Stimulated activated naive CD4-positive, alpha-beta T cell (primary cell): Measurements from ENCODE around the gene RAD51B.
"Not testable (repeated sequence)": the region's sequence is repeated elsewhere in the genome, so short reads cannot be mapped to it uniquely, and the experiment has no call there.

Experiments
- DNase-seq, 6 experiments: peaks; one replicate each; lab custom pipeline; 2025; lab: John Stamatoyannopoulos, UW

RAD51B gene

DNA sequence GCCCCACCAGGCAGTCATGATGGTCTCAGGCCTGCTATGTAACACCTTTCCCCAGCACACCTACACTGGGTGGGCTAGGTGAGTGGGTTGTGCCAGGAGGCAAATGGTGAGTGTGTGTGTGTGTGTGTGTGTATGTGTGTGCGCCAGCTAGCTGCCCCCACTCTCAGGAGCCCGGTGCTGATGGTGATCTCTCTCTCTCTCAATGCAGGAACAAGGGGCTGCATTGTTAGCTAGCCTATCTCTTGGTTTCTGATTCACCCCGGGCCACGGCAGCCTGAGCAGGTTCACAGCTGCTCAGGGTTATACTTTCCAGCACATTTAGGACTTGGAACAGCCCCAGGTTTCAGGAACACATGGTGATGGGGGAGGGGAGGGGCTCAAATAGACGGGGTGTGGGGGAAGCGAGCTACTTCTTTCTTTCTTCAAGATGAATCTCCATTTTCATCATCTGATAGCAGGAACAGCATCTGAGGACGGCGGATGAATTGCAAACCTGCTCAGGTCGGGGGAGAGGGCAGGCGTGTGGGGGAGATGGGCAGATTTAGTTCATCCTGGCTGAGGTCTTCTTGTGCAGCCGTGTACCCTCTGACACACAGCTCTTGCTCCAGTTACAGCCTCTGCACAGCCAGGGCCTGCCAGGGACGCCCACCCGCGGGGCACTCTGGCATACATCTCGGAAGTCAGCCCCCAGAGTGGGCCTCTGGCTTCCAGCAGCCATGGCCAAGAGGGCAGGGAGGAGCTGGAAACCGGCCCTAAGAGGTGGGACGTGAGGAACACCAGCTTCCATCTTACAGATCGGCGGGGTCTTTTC, 835.6 kb downstream of the RAD51B start:
- DNase-seq: no peak

DNA sequence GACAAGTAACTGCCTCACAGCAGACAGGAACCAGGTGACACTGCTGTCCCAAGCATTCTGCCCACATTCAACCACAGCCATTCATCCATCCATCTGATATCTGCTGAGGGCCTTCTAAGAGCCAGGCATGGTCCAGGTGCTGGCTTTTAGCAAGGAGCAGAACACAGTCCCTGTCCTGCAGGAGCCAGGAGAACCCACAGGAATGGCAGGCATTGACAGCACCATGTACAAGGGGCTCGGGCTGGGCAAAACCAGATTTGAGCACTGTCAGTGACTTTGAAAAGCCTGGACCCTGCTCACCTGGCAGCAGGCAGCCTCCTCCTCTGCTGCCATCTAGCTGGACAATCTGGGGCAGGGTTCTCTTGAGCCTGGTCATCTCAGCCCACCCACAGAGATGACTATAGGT, 836.3 kb downstream of the RAD51B start:
- no peak for DNase-seq

DNA sequence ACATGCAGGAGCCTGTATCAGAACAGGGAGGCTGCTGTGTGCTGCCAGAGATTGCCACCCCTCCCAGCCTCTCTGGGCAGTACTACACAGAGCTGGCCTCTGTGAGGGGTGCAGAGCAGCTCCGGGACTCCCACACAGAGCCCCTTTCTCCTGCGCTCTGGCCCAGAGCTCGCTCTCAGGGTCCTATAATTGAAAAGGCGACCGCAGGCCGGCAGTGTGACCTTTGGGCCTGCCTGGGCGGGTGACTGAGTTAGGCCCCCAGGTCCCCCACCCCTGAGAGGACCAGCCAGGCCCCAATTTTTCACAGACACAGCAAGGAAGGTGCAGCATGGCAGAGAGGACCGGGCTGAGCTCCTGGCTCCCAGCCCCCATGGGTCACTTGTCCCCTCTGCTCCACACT, 836.9 kb downstream of the RAD51B start:
- no peak for DNase-seq

DNA sequence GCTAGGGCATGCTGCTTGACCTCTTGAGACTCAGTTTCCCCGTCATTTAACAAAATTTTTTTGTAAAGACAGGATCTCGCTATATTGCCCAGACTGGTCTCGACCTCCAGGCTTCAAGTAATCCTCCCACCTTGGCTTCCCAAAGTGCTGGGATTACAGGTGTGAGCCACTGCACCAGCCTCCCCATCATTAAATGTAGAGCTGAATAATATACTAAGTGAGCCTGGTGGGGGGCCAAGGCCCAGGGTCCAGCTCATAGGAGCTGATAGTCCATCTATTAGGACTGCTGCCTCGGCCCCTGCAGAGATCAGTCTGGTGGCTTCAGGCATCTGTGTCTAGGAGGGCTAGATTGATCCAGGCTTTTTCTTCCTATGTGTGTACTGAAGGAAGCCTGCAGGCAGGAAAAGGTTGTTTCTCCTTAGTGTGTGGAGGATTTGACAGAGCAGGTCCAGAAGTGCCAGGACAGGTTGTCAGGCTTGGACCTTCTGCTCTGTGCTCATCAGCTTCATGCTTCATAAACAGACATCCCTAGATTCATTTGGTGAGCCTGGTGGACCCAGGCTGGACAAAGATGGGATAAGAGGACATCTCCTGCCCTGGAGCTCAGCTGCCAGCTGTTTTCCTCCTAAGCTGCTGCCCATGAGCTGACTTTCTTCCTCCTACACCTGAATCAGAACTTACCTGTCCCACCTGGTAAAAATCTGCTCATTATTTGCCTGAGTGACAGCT, 837.9 kb downstream of the RAD51B start:
- DNase-seq: no peak

DNA sequence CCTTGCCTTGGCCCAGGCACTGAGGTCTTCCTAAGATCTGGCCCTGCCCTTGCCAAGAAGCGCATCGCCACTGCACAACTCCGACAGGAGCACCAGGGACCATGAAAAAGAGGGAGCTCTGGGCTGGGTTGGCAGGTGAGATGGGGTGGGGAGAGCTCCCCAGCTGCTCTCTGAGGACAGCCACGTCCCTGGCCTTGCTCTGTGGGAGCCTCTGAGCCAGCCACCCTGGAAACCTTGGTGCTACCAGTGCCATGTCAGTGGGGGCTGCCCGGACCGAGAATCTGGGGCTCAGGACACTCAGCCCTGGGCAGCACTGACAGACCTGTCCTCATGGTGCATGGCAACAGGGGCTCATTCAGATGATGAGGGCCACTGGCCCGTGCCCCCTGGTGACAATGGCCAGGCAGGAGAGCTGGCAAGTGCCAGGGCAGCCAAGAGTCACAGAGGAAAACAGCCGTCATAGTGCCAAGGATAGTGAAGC, 838.5 kb downstream of the RAD51B start:
- DNase-seq: no peak

DNA sequence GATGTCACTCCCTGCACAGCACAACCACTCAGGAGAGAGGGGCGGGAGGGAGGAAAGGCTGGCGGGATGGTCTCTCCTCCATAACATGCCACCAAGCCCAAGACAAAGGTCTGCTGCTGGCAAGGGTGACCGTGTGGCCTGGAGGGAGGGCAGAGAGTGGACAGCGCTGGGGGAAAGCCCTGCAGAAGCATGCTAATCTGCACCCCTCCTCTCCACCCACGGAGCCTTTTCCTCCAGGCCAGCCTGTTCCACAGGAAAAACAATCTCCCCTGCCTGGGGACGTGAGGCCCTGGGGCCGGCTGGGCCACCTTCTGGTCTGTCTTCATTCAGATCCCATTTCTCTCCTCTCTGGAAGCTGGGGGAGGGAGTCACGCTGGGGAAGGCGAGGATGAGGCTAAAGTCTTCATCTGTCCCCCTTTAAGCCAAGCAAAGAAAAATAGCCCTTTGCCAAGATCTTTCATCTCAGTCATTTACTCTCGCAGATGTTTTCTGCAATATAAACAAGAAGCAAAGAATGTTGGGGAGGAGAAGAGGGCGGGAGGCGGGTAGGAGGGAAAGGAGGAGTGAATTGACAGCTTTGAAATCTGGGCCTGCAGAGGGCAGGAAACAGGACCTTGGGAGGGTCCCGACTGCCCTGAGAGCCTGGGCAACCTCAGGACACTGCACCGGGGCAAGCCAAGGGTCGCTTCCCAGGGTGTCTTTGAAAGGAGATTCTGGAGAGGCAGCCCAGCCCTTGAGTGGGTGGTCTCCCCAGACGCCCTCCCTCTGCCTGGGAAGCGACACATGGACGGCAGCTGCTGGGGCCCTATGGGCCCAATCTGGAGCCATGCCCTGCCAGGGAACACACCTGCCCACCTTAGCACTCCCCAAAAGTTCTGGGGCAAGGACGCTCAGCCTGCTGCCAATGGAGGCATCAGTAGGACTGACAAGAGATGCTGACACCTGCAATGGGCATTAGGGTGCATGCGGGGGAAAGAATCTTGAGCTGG, 839.7 kb downstream of the RAD51B start:
- no peak for DNase-seq

DNA sequence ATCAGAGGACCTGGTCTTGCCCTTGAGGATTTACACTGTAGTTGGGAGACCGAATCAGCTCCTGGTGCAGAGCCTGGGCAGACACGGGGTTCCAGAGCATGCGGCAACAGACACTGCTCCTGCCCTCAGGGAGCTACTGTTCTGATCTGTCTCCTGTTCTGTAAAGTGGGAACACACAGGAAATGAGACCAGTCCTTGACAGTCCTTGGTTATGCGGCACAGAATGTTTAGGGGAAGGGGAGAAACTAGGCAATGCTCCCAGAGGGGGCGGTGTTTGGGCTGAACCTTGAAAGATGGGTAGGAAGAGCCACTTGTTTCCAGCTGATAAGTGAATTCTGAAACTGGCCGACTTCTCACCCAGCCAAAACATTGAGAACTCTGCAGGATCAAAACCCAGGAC, 840.9 kb downstream of the RAD51B start:
- no peak for DNase-seq

DNA sequence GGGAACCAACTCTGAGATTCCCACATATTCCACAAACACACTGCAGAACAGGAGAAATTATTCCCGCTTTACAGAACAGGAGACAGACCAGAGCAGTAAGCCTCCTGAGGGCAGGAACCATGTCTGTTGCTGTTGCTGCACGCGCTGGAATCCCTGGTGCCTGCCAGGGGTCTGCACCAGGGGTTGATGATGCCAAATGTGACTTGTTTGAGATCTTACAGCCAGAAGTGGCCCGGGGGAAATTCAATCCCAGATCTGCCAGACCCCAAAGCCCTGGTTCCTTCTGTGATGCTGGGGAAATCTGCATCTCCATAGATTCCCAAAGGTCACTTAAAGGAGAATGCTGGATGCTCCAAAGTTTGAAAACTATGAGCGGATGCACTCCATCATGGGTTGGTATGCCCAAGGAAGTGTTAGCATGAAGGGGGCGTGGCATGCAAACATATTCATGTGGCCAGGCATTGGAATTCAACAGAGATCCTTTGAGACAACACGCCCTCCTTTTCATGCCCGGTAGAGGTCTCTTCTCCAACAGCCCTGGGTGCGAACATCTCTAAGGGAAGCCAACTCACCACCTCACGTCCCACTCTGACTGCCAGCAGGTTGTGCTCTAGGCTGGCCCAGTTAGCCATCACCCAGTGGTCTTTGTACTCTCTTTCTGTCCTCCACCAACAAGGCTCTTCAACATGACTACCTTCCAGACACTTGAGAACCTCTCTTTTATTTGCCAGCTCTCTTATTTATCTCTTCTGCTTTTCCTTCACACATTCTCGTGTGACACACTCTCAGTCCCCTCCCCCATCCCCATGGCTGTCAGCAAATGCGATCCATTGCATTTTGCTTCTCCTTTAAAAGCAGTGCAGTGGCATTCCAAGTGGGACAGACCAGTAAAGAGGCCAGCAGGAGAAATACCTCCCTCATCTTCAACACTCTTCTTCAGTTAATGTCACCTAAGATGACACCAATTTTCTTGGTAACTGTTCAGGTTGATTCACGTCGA, 841.9 kb downstream of the RAD51B start:
- no peak for DNase-seq

DNA sequence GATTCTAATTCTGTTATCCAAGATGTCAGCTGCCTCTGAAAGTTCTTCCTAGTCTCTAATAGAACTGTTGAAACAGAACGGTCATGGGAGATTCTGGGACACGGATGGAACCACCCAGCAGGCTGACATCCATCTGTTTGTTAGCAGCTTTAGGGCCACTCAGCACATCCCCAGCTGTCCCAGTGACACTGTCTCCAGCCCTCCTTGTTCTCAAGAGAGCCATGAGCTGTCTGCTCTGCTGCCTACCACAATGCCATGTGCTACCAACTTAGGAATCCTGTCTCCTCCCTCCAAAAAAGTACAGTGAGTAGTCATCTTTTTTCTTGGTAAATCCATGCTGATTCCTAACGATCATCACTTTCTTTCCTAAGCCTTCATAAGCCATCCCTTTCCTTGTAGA, 842.8 kb downstream of the RAD51B start:
- no peak for DNase-seq

DNA sequence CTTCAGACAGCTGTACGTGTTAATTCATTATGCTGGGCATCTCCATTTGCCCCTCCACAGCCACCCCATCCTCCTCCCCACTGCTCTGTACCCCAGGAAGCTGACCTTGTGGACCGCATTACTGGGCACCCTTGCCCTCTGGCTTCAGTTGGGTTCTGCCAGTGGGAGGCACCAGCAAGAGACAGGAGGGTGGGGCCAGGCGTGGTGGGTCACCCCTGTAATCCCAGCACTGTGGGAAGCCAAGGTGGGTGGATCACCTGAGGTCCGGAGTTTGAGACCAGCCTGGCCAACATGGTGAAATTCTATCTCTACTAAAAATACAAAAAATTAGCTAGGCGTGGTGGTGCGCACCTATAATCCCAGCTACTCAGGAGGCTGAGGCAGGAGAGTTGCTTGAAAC, 843.2 kb downstream of the RAD51B start:
- not testable (repeated sequence) for DNase-seq

DNA sequence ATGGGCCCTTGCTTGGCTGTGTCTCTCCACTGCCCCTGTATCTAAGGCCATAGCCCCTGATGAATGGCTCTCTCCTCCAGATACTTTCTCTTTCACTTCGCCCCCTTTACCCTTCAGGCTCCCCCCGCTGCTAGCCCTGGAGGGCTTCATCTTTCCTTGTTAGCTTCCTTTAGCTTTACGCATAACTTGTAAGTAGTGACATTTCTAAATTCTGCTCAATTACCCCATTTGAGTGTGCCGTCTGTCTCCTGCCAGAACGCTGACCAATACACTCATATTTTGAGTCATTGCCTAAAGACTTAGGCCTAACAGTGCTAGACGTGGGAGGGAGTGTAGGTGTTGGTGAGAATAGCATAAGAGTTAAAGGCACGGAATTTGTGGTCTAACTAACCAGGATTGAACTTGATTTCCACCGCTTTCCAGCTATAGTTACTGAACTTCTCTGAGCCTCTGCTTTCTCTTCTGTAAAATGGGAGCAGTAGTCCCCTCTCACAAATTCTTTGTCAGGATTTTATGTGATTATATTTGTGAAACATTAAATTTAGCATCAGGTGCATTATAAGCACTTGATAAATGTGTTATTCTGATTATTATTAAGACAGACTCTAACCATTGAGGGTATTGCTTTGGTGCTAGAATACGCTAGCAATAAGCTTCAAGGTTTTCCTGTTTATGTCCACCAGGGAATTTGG, 844.0 kb downstream of the RAD51B start:
- DNase-seq: no peak

DNA sequence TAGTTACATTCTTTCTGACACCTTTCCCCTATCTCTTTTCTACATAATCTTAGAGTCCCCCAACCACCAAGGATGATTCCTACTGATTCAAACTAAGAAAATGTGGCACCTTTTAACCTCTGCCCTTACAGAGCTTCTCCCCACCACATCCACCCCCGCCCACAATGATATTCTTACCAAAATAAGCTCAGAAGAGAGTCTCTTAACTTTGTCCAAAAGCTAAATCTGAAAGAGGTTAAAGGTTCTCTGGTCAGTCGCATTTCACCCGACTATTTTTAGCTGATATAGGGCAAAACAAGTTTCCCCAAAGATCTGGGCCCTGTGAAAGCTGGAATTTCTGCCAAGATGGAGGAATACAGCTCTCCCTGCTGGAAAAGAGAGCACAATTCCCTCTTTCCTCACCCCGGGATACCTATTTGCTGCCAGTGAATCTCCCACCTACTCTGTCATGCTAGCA, 844.7 kb downstream of the RAD51B start:
- DNase-seq: no peak

DNA sequence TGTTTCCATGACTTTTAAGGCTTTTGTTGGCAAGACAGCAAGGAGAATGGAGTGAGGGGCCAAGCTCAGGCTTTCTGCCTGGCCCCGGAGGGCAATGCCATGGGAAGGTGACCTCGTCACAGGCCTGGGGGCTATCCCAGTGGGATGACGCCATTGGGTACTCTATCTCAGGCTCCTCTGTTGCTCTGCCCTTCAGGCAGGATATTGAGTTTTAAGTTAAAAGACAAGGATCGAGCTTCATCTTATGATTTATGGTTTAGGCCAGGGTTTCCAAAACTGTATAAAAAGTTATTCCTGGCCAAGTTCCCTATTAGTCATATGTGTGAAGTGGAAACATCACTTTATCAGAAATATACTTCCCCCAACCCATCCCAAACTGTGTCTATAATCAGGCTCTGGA, 845.6 kb downstream of the RAD51B start:
- no peak for DNase-seq

DNA sequence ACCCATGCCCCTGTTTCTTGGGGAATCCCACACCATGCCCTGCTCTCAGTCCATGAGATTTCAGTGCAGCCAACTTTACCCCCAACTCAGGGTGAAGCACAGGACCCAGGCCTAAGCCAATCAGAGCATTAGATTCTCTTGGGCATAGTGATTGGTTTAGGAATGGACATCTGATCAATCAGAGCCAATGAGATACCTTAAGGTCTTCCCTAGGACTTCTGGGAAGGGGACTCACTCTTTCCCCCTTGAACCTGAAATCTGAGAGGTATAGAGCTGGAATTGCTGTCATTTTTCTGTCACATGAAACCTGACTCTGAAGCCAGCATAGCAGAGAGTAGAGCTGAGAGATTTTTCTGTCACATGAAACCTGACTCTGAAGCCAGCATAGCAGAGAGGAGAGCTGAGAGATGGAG, 846.2 kb downstream of the RAD51B start:
- DNase-seq: no peak

DNA sequence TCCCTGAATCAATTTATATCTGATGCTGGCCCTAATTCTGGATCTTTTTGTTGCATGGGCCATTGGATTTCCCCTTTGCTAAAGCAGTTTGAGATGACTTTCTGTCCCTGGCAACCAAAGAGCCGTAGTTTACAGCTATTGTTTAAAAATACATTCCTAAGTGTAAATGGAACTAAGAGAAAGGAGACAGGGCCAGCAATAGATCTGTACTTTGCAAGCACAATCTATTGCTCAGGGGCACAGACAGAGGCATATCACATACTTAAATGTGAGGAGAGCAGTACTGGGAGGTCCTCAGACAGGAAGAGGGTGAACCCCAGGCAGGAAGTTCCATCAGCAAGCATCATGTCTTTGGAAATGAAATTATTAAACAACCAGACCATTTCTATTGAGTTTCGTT, 846.7 kb downstream of the RAD51B start:
- no peak for DNase-seq

DNA sequence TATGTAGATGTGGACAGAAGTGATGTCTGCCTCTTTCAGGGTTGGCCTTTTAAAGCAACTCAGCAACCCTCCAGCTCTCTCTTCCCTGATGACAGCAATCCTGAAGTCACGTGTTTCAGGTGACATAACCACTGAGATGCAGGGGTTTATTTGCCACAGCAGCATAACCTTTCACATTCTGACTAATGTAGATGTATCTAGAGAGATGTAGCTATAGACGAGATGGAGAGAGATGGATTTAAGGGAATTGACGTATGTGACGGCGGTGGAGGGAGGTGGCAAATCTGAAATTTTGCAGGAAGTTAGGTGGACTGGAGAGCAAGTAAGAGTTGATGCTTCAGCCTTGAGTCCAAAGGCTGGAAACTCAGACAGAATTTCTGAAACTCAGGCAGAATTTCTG, 847.3 kb downstream of the RAD51B start:
- no peak for DNase-seq

DNA sequence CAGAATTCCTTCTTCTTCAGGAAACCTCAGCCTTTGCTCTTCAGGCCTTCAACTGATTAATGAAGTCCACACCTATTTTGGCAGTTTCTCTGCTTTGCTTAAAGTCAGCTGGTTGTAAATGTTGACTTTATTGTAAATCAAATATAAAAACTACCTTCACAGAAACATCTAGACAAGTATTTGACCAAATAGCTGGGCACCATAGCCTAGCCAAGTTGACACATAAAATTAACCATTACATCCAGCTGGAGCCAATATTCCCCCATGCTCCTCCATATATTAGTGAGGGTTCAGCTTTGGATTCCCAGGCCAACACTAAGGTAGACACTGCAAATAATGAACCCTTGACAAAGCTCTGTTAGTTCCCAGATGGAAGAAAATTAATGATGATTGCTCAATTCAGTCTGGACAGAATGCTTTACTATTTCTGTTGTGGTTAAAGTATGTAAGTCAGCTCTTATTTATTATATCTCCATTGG, 847.8 kb downstream of the RAD51B start:
- DNase-seq: no peak

DNA sequence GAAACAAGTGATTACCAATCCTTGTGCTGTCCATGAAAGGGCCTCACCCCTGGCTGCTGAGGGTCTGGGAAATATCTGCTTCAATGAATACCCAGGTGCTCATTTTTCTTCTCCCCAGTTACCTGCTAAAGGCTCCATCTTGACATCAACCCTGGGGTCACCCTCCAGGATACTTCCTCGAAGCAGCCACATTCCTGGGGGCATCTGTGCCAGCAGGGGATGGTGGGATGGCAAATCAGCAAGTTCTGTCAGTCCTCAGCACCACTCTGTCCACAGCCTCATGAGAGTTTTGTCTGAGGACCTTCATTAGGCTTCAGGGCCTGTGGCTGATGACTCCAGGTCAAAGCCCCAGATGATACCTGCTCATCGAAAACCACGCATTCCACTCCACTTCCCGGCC, 848.4 kb downstream of the RAD51B start:
- no peak for DNase-seq

DNA sequence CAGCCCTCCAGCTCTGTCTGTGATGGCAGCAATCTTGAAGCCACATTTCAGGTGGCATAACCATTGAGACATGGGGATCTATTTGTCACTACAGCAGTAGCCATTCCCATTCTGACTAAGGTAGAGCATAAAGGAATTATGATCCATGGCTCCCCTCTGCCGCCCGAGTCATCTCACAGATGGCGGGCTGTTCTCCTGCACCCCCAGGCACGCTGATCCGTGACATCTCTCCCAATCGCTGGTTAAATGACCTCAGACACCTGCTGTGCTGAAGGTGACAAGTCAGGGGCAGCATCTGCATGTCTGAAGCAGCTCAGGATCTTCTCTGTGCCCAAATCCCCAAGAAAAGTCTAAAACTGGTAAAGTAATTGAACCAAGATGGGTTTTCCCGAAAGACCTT, 849.0 kb downstream of the RAD51B start:
- no peak for DNase-seq

DNA sequence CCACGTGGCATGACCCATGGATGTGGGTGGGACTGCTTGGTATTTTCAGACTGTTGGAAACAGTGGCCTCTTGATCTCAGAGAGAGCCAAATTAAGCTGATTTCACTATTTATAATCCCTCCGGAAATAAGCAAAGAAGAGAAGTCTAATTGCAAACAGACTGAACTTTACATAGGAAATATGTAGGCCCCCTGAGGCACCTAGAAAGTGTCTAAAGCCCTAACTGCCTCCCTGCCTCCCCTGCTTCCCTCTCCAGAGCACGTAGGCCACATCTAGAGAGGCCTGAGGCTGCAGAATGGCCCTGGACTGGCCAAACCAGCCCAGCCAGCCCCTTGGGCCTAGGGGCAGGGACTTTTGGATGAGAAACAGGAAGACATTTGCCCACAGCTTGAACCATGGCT, 849.5 kb downstream of the RAD51B start:
- no peak for DNase-seq
